ENCODE results near the gene RAD51B. TPM values are rescaled to one million over a fixed set of nuclear protein-coding genes. Genes with fewer than 3 reads are reported as not detected.

Gene RAD51B
- total RNA-seq, 1 experiment from 2014 or later: 8.5 TPM

DNA sequence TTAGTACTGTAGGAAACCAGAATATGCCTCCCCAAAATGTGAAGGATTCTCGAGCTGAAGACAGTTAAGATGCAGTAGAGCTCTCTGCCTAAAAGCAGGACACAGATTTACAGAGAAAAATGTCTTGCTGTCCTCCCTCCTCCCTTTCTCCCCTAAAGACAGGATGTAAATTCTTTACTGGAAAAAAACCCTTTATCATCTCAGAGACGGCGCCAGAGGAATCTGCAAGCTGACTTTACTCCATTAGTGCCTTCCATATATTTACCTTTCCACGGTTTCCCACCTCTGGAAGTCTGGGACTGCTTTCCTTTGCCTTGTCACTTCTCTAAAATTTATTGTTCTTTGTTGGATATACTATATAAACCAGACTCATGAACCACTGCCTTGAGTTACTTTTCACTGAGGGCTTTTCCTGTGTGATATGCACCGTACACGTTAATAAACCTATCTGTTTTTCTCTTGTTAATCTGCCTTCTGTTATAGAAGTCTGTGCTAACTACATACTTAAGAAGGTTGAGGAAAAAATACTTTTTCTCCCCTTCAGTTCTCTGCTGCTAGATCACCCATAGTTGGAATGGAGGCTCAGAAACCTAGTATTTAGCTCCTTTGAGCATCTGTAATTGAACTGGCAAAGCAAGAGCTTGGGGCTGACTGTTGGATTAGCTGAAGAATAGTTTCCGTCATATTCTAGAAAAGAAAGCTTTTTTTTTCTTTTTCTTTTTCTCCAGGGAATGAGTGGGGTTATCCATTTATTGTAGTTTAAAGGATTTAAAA lies 99.9 kb downstream of the RAD51B start:
- intact Hi-C loops (cut with micrococcal nuclease; ENCODE audit: unreplicated experiment): no loop called here
- TF ChIP-seq, protein P1, sequence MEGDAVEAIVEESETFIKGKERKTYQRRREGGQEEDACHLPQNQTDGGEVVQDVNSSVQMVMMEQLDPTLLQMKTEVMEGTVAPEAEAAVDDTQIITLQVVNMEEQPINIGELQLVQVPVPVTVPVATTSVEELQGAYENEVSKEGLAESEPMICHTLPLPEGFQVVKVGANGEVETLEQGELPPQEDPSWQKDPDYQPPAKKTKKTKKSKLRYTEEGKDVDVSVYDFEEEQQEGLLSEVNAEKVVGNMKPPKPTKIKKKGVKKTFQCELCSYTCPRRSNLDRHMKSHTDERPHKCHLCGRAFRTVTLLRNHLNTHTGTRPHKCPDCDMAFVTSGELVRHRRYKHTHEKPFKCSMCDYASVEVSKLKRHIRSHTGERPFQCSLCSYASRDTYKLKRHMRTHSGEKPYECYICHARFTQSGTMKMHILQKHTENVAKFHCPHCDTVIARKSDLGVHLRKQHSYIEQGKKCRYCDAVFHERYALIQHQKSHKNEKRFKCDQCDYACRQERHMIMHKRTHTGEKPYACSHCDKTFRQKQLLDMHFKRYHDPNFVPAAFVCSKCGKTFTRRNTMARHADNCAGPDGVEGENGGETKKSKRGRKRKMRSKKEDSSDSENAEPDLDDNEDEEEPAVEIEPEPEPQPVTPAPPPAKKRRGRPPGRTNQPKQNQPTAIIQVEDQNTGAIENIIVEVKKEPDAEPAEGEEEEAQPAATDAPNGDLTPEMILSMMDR (IDR thresholded peaks at IDR 0.05): no peak
- TF ChIP-seq POLR2AphosphoS5 (IDR thresholded peaks at IDR 0.05; ENCODE audit: low read depth, low read length) (no peak), TCF7L2 (IDR thresholded peaks at IDR 0.05; ENCODE audit: low read depth, low read length) (no peak), SIN3A (IDR thresholded peaks at IDR 0.05; ENCODE audit: borderline replicate concordance, insufficient read depth, low read depth, low read length) (no peak)
- TF ChIP-seq, protein P2, sequence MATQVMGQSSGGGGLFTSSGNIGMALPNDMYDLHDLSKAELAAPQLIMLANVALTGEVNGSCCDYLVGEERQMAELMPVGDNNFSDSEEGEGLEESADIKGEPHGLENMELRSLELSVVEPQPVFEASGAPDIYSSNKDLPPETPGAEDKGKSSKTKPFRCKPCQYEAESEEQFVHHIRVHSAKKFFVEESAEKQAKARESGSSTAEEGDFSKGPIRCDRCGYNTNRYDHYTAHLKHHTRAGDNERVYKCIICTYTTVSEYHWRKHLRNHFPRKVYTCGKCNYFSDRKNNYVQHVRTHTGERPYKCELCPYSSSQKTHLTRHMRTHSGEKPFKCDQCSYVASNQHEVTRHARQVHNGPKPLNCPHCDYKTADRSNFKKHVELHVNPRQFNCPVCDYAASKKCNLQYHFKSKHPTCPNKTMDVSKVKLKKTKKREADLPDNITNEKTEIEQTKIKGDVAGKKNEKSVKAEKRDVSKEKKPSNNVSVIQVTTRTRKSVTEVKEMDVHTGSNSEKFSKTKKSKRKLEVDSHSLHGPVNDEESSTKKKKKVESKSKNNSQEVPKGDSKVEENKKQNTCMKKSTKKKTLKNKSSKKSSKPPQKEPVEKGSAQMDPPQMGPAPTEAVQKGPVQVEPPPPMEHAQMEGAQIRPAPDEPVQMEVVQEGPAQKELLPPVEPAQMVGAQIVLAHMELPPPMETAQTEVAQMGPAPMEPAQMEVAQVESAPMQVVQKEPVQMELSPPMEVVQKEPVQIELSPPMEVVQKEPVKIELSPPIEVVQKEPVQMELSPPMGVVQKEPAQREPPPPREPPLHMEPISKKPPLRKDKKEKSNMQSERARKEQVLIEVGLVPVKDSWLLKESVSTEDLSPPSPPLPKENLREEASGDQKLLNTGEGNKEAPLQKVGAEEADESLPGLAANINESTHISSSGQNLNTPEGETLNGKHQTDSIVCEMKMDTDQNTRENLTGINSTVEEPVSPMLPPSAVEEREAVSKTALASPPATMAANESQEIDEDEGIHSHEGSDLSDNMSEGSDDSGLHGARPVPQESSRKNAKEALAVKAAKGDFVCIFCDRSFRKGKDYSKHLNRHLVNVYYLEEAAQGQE (IDR thresholded peaks at IDR 0.05; ENCODE audit: insufficient read depth in 1 of 2, low read depth in 2 of 2, low read length in 1 of 2): no peak

DNA sequence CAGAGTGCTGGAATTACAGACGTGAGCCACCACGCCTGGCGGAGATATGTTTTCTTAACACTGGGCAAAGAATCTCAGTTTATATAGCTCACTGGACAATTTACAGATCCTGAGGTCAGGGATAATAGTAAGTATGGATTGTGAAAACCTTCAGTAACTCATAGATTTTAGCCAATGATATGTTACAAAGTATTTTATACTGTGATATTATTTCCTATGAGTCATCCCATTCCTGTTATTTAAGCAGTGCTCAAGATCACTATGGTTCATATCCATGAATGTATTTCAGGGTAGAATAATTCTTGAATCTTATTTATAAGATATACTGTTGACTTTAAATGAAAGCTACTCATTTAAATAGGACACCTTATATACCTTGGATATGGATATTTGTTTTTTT lies 107.2 kb downstream of the RAD51B start:
- H3K4me3 ChIP-seq (ENCODE audit: low read depth in 2 of 2, low read length in 2 of 2): no peak overlapping the region
- no peaks in the 10 kb centered on the region for H3K36me3 ChIP-seq (ENCODE audit: control insufficient read depth, insufficient read depth, low read length)
- no peak for ATAC-seq
- intact Hi-C loops (cut with micrococcal nuclease; ENCODE audit: unreplicated experiment): no loop called here
- in situ Hi-C loops (cut with HindIII; ENCODE audit: low pct_unique_long_range_greater_than_20kb, low sequenced_read_pairs): no loop called here
- TF ChIP-seq, protein P1 (IDR thresholded peaks at IDR 0.05): no peak
- no peak for TF ChIP-seq SIN3A (IDR thresholded peaks at IDR 0.05; ENCODE audit: borderline replicate concordance, insufficient read depth, low read depth, low read length)
- H3K9me3 ChIP-seq (ENCODE audit: control insufficient read depth, insufficient read depth, low read depth, low read length): no peaks in the 10 kb centered on the region
- no TSS peak for BruUV-seq (replicated peaks)
- no peak for DNase-seq (ENCODE audit: low read depth, low spot score)
- no peak overlapping the region for H3K27ac ChIP-seq (ENCODE audit: low read length)
- no peaks in the 10 kb centered on the region for H3K27me3 ChIP-seq (ENCODE audit: control insufficient read depth, insufficient read depth, low read length)
- ChIA-PET CTCF (interaction anchor here (0.7 kb wide), 1 partner anchor 322 kb away, joined by 16 read pairs; no protein-coding TSS in a partner anchor), POLR2A (no interaction called here)
- H3K4me1 ChIP-seq (ENCODE audit: control insufficient read depth, insufficient read depth, low read length): no peaks in the 10 kb centered on the region

More for the DNA sequence above, 99.9 kb downstream of the RAD51B start:
- BruUV-seq (replicated peaks): no TSS peak
- POLR2A ChIA-PET: no interaction called here
- H3K4me3 ChIP-seq (ENCODE audit: low read depth in 2 of 2, low read length in 2 of 2): no peak overlapping the region
- H3K9me3 ChIP-seq (ENCODE audit: control insufficient read depth, insufficient read depth, low read depth, low read length): no peaks in the 10 kb centered on the region
- DNase-seq (ENCODE audit: low read depth, low spot score) (no peak), ATAC-seq (no peak)
- H3K36me3 ChIP-seq (ENCODE audit: control insufficient read depth, insufficient read depth, low read length): no peaks in the 10 kb centered on the region
- in situ Hi-C loops (cut with HindIII; ENCODE audit: low pct_unique_long_range_greater_than_20kb, low sequenced_read_pairs): no loop called here
- CTCF ChIA-PET: interaction anchor here (0.7 kb wide), 1 partner anchor 35 kb away, joined by 3 read pairs; no protein-coding TSS in a partner anchor
- H3K4me1 ChIP-seq (ENCODE audit: control insufficient read depth, insufficient read depth, low read length): no peaks in the 10 kb centered on the region
- H3K27ac ChIP-seq (ENCODE audit: low read length): no peak overlapping the region
- H3K27me3 ChIP-seq (ENCODE audit: control insufficient read depth, insufficient read depth, low read length): no peaks in the 10 kb centered on the region
